DMS114 treated with DMSO at 0.1 percent for 48 hours (cell line): ENCODE data around the gene ESR1.
"Not testable (repeated sequence)": the region's sequence is repeated elsewhere in the genome, so short reads cannot be mapped to it uniquely, and the experiment has no call there.

Experiments
- DNase-seq: peaks from one replicate; lab custom pipeline; 2025; ENCODE audit not compliant: unreplicated experiment; lab: John Stamatoyannopoulos, UW

ESR1 gene

GRCh38 chr6:151811081-151811480 is 3.6 kb downstream of the ESR1 start:
- no peak for DNase-seq

GRCh38 chr6:151813858-151814257 is 6.4 kb downstream of the ESR1 start:
- DNase-seq, result no peak

DNA sequence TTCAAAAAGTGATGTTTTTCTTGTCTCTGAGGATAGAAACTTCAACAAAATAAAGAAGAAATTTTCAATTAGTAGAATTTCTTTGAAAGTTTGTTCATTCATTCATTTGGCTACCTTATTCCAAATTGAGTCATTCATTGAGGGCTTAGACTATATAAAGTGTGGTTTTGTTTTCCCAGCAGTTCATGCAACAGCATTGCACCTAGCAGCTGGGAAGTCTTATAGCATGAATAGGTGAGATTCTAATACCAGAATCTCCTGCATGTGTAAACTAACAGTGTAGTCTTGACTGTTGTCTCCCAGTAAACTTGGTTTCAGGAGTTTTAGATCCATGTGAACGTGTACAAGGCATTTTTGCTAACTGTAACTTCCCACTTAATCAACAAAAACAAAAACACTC is 7.1 kb downstream of the ESR1 start:
- no peak for DNase-seq

GRCh38 chr6:151822252-151823111 is 15.0 kb downstream of the ESR1 start:
- DNase-seq, result no peak

- DNase-seq, result no peak
These were observed 19.1 kb downstream of the ESR1 start for GRCh38 chr6:151826517-151827142.

DNA sequence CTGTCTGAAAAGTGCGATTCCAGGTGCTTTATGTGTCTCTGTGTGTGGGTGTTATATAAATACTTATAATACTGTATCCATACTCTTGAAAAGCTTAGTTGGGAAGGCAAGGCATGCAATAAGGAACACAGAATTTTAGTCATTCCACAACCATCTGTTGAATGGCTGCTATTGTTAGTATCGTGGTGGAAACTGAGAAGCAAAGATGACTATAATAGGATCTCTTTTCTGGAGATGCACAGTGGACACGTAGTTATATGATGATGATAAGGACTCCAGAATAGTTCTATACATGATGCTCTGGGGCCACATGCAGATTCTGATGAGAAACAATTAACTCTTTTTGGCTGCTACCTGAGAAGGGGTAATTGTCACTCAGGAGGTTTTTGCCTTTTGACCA is 25.2 kb downstream of the ESR1 start:
- no peak for DNase-seq

DNA sequence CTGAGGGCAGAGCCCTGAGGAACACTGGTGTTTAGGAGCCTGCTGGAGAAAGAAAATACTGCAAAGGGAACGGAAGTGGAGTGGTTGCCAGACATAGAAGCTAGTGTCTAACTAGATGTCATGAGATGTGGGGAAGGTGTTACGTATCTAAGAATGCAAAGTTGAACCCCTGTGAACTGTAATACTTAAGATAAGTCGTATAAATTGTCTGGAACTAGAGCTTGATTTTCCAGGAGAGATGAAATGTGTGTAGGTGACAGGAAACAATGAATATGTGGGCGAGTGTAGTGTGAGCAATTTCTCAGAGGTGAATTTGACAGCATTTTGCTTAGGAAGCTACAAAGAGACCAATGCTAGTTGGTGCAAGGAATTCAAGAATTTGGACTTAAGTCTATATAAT is 27.9 kb downstream of the ESR1 start:
- DNase-seq, result no peak

GRCh38 chr6:151837223-151837622 is 29.7 kb downstream of the ESR1 start:
- DNase-seq, result no peak

- DNase-seq, result no peak
These were observed 35.3 kb downstream of the ESR1 start for GRCh38 chr6:151842816-151843215.

GRCh38 chr6:151847064-151847463 is 39.6 kb downstream of the ESR1 start:
- no peak for DNase-seq

DNA sequence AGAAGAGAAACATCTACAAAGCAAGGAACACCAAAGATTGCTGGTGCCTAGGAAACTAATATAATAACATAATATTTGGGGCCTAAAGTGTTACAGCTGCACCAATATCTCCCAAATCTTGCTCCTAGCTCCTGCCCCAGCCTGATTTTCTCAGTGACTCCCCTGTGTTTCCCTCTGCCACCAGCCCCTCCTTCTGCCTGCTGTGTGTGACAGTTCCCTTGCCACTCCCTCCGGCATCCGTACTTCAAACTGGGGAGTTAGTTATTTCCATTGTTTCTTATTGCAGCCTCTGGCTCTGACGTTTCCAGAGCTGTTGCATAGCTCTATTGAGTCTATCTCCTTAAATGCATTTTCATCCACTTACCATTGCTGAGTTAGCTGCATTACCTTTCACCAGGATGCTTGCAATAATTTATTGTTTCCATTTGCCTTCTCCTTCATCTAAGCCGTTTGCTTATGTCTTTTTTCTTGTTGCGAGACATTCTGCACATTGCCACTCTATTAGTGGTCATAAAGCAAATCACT is 43.1 kb downstream of the ESR1 start:
- DNase-seq, result no peak

- no peak for DNase-seq
These were observed 50.8 kb downstream of the ESR1 start for GRCh38 chr6:151858294-151858693.

GRCh38 chr6:151862461-151862860 is 55.0 kb downstream of the ESR1 start:
- no peak for DNase-seq

- DNase-seq, result not testable (repeated sequence)
These were observed 59.9 kb downstream of the ESR1 start for GRCh38 chr6:151867361-151867869.

- DNase-seq, result no peak
These were observed 61.9 kb downstream of the ESR1 start for GRCh38 chr6:151869345-151869744.

DNA sequence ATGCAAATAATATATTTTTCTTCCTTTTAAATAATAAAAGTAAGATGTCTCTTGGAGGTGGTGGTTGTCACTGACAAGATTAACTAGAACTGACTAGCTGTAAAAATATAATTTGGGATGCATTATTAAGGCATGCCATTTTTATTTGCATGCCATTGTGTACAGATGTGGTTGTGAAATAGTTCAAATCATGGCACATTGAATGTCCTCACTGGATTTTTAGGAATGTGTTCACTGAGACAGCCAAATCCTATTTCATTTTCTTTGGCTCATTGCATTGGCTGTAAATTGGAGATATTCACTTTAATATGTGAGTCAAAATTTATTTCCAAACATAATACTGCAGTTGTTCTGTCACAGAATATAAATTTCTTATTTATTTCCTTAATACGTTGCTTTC is 62.3 kb downstream of the ESR1 start:
- no peak for DNase-seq

- DNase-seq, result no peak
These were observed 62.9 kb downstream of the ESR1 start for GRCh38 chr6:151870375-151870774.

GRCh38 chr6:151875524-151875923 is 68.0 kb downstream of the ESR1 start:
- DNase-seq, result no peak

- no peak for DNase-seq
These were observed 68.6 kb downstream of the ESR1 start for GRCh38 chr6:151876122-151876521.

GRCh38 chr6:151877458-151877857 is 70.0 kb downstream of the ESR1 start:
- DNase-seq, result no peak

DNA sequence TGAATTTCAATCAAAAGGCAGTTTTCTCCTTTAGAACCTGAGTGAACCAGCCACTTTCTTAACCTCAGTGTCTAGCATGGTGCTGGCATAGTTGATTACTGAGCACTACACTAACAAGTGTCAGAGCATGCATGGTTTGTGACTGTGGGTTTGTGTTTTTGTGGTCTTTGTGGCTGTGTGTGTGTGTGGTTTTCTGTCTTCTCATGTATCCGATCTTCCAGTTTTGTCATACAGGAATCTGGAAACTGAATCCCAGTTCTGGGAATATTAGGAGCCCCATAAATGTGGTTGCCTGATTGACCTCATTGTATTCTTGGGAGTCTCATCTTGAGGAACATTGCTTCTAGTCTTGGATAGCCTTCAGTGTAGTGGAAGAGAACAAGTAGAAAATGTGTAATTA is 73.7 kb downstream of the ESR1 start:
- no peak for DNase-seq

- no peak for DNase-seq
These were observed 74.7 kb downstream of the ESR1 start for GRCh38 chr6:151882206-151882605.
